ENCODE data around the gene CFAP45. TPM values are rescaled to one million over a fixed set of nuclear protein-coding genes. Genes with fewer than 3 reads are reported as not detected.

The CFAP45 gene
- total RNA-seq, 5 donors from 2014 or later (not counting 1 experiment from before 2014, with no cell fraction given): 1.2 to 4.7 (median 1.5) TPM

DNA sequence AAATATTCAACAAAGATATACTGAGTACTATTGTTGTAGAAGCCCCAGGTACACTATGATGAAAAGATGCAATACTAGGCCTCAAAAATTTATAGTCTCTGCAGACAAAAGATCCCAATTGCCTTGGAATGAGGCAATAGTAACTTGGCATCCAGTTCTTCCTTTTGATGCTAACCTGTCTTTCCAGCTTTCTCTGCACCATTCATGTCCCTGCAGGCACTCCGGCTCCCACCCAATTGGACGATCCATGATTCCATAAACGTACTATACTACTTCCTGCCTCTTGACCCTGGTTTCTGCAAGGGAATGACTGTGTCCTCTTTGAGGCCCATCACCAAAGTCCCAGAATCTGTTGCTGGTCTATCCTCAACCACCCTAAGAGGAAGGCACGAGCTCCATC lies 33.4 kb upstream of the CFAP45 start:
- H3K4me3 ChIP-seq (ENCODE audit: control insufficient read depth in 1 of 2, extremely low read depth in 1 of 2, low read length in 1 of 2): no peak overlapping the region
- no peaks in the 10 kb centered on the region for H3K36me3 ChIP-seq (ENCODE audit: control insufficient read depth in 2 of 2, extremely low read depth in 1 of 2, insufficient read depth in 1 of 2, low read length in 1 of 2)
- WGBS (ENCODE audit: insufficient coverage): 75% methylated on average over 4 of the region's 4 CpGs
- peaks cover 0 to 36% of the 10 kb centered on the region in 2 experiments for H3K27me3 ChIP-seq (replicated peaks in 1 of 2; ENCODE audit: control insufficient read depth in 2 of 2, extremely low read depth in 1 of 2, insufficient read depth in 2 of 2, low read length in 1 of 2)
- Mint-ChIP-seq H3K27me3 (peaks cover 0 to 2% of the 10 kb centered on the region in 2 donors), H3K4me3 (no peak overlapping the region), H3K9me3 (no peaks in the 10 kb centered on the region), H3K27ac (no peak overlapping the region), H3K36me3 (no peaks in the 10 kb centered on the region), H3K4me1 (peaks cover 0 to 12% (median 8%) of the 10 kb centered on the region in 3 donors)
- CTCF ChIA-PET: interaction anchor here (0.9 to 1.8 kb wide), 3 partner anchors 72 to 75 kb away, joined by 3 to 6 read pairs (median 5); no protein-coding TSS in a partner anchor
- POLR2A ChIA-PET: no interaction called here
- H3K27ac ChIP-seq (ENCODE audit: low read length): no peak overlapping the region
- ATAC-seq (replicated peaks in 1 of 4) (no peak), DNase-seq (no peak)
- H3K9me3 ChIP-seq: no peaks in the 10 kb centered on the region
- peaks cover 4 to 17% of the 10 kb centered on the region in 2 experiments for H3K4me1 ChIP-seq (ENCODE audit: control insufficient read depth in 1 of 2, extremely low read depth in 1 of 2, insufficient read depth in 2 of 2, low read length in 2 of 2)

DNA sequence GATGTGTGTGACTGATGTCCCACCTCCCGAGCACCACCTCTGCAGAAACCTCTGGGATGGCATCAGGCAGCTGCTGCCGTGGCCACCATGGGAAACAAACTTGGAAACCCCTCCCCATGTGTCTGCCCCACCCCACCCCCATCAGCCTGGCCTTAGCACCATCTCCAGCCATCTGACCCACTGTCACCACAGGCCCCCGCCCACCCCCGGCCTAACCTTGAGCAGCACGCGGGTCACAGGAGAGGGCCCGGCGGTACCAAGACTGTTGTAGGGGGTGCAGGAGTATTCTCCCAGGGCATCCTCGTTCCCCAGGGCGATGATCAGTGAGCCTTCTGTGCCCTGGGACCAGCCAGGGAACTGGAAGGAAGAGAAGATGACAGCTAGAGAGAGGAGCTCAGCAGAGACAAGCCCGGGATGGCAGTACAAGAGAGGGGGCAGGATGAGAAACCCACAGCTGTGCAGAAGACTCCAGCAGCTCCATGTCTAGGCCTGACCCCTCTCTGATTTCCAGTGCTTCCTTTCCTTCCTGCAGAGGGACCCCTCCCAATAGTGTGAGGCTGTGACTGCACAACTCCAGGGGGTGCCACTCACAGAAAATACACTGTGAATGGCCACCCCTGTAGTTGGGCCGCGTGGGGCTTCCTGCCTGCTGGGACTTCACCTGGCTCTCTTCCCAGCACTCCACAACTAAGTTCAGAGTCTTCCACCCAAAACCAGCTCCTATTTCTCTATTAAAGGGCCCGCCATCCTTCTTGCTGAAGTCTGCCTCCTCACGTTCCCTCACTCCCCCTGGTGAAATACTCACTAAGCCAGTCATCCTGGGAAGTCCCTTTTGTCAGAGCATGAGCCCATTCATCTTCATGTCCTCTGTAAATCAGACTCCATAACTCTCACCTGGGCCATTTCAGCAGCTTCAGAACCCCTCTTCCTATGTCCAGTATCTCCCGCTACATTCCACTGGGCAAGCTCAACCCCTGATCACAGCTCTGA lies 32.6 kb upstream of the CFAP45 start:
- no peak overlapping the region for H3K27ac ChIP-seq (ENCODE audit: low read length)
- no peak for DNase-seq
- ATAC-seq (replicated peaks in 1 of 4): no peak
- ChIA-PET CTCF (interaction anchor here (0.5 to 1.8 kb wide), 3 partner anchors 73 to 1922 kb away, joined by 3 to 6 read pairs (median 5); no protein-coding TSS in a partner anchor), POLR2A (interaction anchor here in 1 of 2 donors (1.0 kb wide), 1 partner anchor 8 kb away, joined by 7 read pairs; no protein-coding TSS in a partner anchor)
- H3K4me3 Mint-ChIP-seq: no peak overlapping the region
- H3K4me1 ChIP-seq (ENCODE audit: control insufficient read depth in 1 of 2, extremely low read depth in 1 of 2, insufficient read depth in 2 of 2, low read length in 2 of 2): peaks cover 4 to 16% of the 10 kb centered on the region in 2 experiments
- H3K27ac Mint-ChIP-seq: no peak overlapping the region
- no peaks in the 10 kb centered on the region for H3K9me3 Mint-ChIP-seq
- WGBS (ENCODE audit: insufficient coverage): 86% methylated on average over 14 of the region's 16 CpGs
- no peaks in the 10 kb centered on the region for H3K36me3 Mint-ChIP-seq
- H3K4me3 ChIP-seq (ENCODE audit: control insufficient read depth in 1 of 2, extremely low read depth in 1 of 2, low read length in 1 of 2): no peak overlapping the region
- no peaks in the 10 kb centered on the region for H3K9me3 ChIP-seq
- H3K27me3 Mint-ChIP-seq: peaks cover 0 to 2% of the 10 kb centered on the region in 2 donors
- no peaks in the 10 kb centered on the region for H3K36me3 ChIP-seq (ENCODE audit: control insufficient read depth in 2 of 2, extremely low read depth in 1 of 2, insufficient read depth in 1 of 2, low read length in 1 of 2)
- H3K4me1 Mint-ChIP-seq: peaks cover 0 to 12% (median 8%) of the 10 kb centered on the region in 3 donors
- H3K27me3 ChIP-seq (replicated peaks in 1 of 2; ENCODE audit: control insufficient read depth in 2 of 2, extremely low read depth in 1 of 2, insufficient read depth in 2 of 2, low read length in 1 of 2): peaks cover 0 to 33% of the 10 kb centered on the region in 2 experiments

DNA sequence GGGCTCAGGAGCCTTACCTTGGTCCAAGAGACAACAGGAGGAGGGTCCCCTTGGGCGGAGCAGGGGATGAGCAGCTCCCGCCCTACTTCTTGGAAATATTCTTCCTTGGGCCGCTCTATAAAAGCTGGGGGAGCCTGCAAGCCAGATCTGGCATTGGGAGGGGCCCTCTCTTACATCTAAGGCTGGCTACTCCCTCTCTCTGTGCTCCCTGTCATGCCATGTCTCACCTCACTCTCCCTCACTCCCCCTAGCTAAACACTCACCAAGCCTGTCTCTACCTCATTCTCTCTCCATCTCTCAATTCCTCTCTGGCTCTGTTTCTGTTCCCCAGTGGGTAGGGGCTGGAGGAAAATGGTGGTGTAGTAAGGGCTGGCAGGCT lies 31.8 kb upstream of the CFAP45 start:
- H3K9me3 Mint-ChIP-seq: no peaks in the 10 kb centered on the region
- H3K27me3 Mint-ChIP-seq: peaks cover 0 to 2% of the 10 kb centered on the region in 2 donors
- peaks cover 3 to 11% (median 8%) of the 10 kb centered on the region in 3 donors for H3K4me1 Mint-ChIP-seq
- Histone ChIP-seq H3K4me1 (ENCODE audit: control insufficient read depth in 1 of 2, extremely low read depth in 1 of 2, insufficient read depth in 2 of 2, low read length in 2 of 2) (peaks cover 2 to 8% of the 10 kb centered on the region in 2 experiments), H3K27me3 (replicated peaks in 1 of 2; ENCODE audit: control insufficient read depth in 2 of 2, extremely low read depth in 1 of 2, insufficient read depth in 2 of 2, low read length in 1 of 2) (peaks cover 0 to 25% of the 10 kb centered on the region in 2 experiments), H3K27ac (ENCODE audit: low read length) (no peak overlapping the region), H3K36me3 (ENCODE audit: control insufficient read depth in 2 of 2, extremely low read depth in 1 of 2, insufficient read depth in 1 of 2, low read length in 1 of 2) (no peaks in the 10 kb centered on the region), H3K9me3 (no peaks in the 10 kb centered on the region), H3K4me3 (ENCODE audit: control insufficient read depth in 1 of 2, extremely low read depth in 1 of 2, low read length in 1 of 2) (no peak overlapping the region)
- ChIA-PET POLR2A (no interaction called here), CTCF (interaction anchor here in 1 of 2 donors (1.8 kb wide), 1 partner anchor 77 kb away, joined by 5 read pairs; no protein-coding TSS in a partner anchor)
- 90% methylated on average over 2 of the region's 3 CpGs for WGBS (ENCODE audit: insufficient coverage)
- ATAC-seq (replicated peaks in 1 of 4): no peak
- DNase-seq: no peak
- no peak overlapping the region for H3K4me3 Mint-ChIP-seq
- H3K27ac Mint-ChIP-seq: no peak overlapping the region
- H3K36me3 Mint-ChIP-seq: no peaks in the 10 kb centered on the region

DNA sequence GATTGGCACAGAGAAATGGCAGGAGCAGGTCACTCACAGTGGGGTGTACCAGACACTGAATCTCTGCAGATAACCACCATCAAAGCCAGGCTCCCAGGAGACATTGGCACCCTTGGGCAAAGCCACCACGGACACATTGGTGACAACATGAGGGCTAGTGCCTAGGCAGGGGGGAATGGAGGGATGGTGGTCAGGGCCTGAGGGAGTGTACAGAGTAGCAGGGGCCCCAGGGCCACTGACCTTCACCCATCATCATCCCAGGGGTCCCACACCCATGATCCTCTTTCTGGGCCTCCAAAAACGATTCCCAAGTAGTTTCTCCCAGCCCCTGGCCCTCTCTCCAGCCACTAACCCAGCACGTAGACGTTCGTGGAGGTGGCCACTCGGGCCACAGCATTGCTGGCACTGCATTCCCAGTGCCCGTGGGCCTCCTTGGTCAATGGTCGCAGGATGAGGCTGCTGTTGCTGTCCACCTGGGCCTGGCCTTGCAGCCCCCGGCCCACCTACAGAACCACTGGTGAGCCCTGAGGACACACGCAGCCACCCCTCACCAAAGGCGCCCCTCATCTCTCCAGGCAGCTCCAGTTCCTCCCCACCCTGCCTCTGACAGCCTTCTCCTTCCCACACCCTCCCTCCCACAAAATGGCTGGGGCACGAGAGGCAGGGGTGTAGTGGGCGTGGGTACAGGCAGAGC lies 31.3 kb upstream of the CFAP45 start:
- peaks cover 0 to 19% of the 10 kb centered on the region in 2 experiments for H3K27me3 ChIP-seq (replicated peaks in 1 of 2; ENCODE audit: control insufficient read depth in 2 of 2, extremely low read depth in 1 of 2, insufficient read depth in 2 of 2, low read length in 1 of 2)
- no peaks in the 10 kb centered on the region for H3K9me3 ChIP-seq
- WGBS (ENCODE audit: insufficient coverage): 76% methylated on average over 10 of the region's 13 CpGs
- Mint-ChIP-seq H3K36me3 (no peaks in the 10 kb centered on the region), H3K4me1 (peaks cover 9 to 12% (median 10%) of the 10 kb centered on the region in 3 donors), H3K27ac (no peak overlapping the region), H3K9me3 (no peaks in the 10 kb centered on the region), H3K4me3 (no peak overlapping the region), H3K27me3 (no peaks in the 10 kb centered on the region)
- DNase-seq (no peak), ATAC-seq (replicated peaks in 1 of 4) (no peak)
- peaks cover under 1 to 6% of the 10 kb centered on the region in 2 experiments for H3K4me1 ChIP-seq (ENCODE audit: control insufficient read depth in 1 of 2, extremely low read depth in 1 of 2, insufficient read depth in 2 of 2, low read length in 2 of 2)
- CTCF ChIA-PET: interaction anchor here in 1 of 2 donors (0.6 kb wide), 1 partner anchor 75 kb away, joined by 9 read pairs; no protein-coding TSS in a partner anchor
- no peak overlapping the region for H3K27ac ChIP-seq (ENCODE audit: low read length)
- POLR2A ChIA-PET: interaction anchor here in 1 of 2 donors (0.6 kb wide), 1 partner anchor 825 kb away, joined by 3 read pairs; no protein-coding TSS in a partner anchor
- no peak overlapping the region for H3K4me3 ChIP-seq (ENCODE audit: control insufficient read depth in 1 of 2, extremely low read depth in 1 of 2, low read length in 1 of 2)
- H3K36me3 ChIP-seq (ENCODE audit: control insufficient read depth in 2 of 2, extremely low read depth in 1 of 2, insufficient read depth in 1 of 2, low read length in 1 of 2): no peaks in the 10 kb centered on the region

DNA sequence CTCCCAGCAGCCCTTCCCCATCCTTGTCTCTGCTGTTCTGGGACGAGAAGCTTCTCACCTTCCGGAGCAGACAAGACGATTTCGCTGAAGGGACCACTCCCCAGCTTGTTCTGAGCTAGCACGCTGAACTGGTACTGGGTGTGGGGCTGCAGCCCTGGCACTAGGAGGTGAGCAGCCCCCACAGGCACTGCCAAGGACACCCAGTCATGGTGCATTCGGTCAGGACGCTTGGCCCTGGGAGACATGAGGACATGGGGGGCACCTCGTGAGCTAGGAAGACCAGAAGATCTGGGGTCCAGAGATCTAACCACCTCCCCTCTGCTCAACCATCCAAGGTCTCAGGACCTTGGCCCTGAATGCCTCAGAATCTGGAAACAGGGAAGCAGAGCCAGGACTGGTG lies 30.7 kb upstream of the CFAP45 start:
- no peak overlapping the region for H3K4me3 Mint-ChIP-seq
- CTCF ChIA-PET: interaction anchor here (0.6 to 1.1 kb wide), 2 partner anchors 76 to 77 kb away, joined by 4 to 9 read pairs; no protein-coding TSS in a partner anchor

More for the DNA sequence above, 30.7 kb upstream of the CFAP45 start:
- Mint-ChIP-seq H3K36me3 (no peaks in the 10 kb centered on the region), H3K9me3 (no peaks in the 10 kb centered on the region), H3K27me3 (no peaks in the 10 kb centered on the region), H3K4me1 (peaks cover 12 to 15% (median 14%) of the 10 kb centered on the region in 3 donors), H3K27ac (no peak overlapping the region)
- H3K27me3 ChIP-seq (replicated peaks in 1 of 2; ENCODE audit: control insufficient read depth in 2 of 2, extremely low read depth in 1 of 2, insufficient read depth in 2 of 2, low read length in 1 of 2): peaks cover 0 to 17% of the 10 kb centered on the region in 2 experiments
- POLR2A ChIA-PET: interaction anchor here in 1 of 2 donors (0.6 kb wide), 2 partner anchors 318 to 826 kb away, joined by 3 to 4 read pairs; no protein-coding TSS in a partner anchor
- H3K9me3 ChIP-seq: no peaks in the 10 kb centered on the region
- no peaks in the 10 kb centered on the region for H3K36me3 ChIP-seq (ENCODE audit: control insufficient read depth in 2 of 2, extremely low read depth in 1 of 2, insufficient read depth in 1 of 2, low read length in 1 of 2)
- peaks cover 4 to 9% of the 10 kb centered on the region in 2 experiments for H3K4me1 ChIP-seq (ENCODE audit: control insufficient read depth in 1 of 2, extremely low read depth in 1 of 2, insufficient read depth in 2 of 2, low read length in 2 of 2)
- H3K27ac ChIP-seq (ENCODE audit: low read length): no peak overlapping the region
- DNase-seq: no peak
- no peak for ATAC-seq (replicated peaks in 1 of 4)
- no peak overlapping the region for H3K4me3 ChIP-seq (ENCODE audit: control insufficient read depth in 1 of 2, extremely low read depth in 1 of 2, low read length in 1 of 2)
- 98% methylated on average over 5 of the region's 8 CpGs for WGBS (ENCODE audit: insufficient coverage)

Measured in T-cell (primary cell).